Right forelimb (tissue), 1 donor: ENCODE results near the gene PDCD7.
"Not testable (repeated sequence)": the region's sequence is repeated elsewhere in the genome, so short reads cannot be mapped to it uniquely, and the experiment has no call there.

Experiments used
- DNase-seq: peaks from one replicate; pipeline ENCODE4 v3.0.0-alpha.2; 2018

The PDCD7 gene

GRCh38 chr15:65089206-65089824 lies 44.3 kb downstream of the PDCD7 start:
- no peak for DNase-seq

DNA sequence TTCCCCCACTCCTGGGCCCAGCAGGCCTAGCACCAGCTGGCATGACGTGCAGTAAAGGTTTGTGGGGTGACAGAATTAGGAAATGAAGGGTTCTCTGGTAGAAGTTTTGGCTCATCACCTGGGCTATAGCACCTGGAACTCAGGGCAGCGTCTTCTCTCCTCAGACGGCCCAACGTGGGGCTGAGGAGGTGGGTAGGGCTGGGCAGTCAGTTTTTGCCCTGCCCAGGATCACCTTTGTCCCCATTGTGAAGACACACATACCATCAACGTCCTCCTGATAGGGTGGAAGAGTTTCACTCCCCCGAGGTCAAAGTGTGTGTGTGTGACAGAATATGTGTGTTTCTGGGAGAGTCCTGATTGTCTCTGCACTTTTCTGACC lies 45.0 kb downstream of the PDCD7 start:
- no peak for DNase-seq

DNA sequence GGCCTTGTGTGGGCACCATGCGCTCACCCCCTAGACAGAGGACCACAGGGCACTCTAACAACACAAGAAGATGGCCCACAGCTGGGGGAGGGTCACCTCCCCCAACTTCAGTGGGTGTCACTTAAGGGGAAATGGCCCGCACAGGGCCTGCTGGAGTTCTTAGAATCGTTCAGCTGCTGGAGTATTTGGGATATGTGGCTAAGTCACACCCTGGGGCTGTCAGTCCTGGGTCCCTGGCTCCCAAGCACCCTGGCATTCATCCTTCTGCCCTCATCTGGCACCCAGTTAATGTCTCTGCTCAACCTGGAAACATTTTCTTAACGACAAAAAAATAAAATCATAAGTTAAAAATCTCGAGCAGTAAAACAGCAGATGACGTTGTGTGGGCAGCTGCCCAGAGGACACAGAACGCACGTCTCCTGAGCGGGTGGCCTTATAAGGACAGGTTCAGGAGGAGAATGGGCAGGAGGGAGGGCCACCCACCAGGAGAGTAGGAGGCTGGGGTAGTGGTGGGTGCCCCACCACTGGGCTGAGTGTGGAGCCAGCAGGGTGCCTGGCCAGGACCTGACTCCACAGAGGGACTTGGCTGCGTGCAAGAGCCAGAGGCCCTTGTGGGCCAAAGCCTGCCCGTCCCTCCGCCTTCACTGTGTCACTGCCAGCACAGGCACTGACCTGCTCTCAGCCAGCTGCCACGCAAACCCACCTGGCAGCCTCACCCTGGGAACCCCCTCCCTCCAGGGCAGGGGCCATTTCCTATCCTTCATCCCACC lies 45.5 kb downstream of the PDCD7 start:
- peak; percentile 62 for DNase-seq

- DNase-seq = no peak
Measured at GRCh38 chr15:65087411-65087810, 46.2 kb downstream of the PDCD7 start.

DNA sequence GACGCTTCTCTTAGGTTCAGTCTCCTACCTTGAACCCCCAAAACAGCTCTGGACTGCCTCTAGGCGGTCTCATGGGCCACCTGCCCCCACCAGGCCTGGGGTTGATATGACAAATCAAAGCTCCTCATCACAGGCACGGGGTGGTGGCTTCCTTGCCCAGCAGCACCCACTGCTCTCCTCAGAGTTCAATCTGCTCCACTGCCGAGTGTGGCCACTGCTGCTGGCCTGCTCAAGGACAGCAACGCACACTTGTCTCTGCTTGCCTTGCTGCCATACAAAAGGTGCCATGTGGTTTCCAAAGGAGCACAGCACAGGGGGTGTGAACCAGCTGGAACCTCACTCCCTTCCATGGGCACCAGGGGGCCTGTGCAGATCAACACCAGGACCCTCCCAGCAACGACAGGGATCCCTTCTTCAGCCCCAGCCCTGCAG lies 46.9 kb downstream of the PDCD7 start:
- DNase-seq = no peak

- no peak for DNase-seq
Measured at GRCh38 chr15:65085990-65086679, 47.5 kb downstream of the PDCD7 start.

- no peak for DNase-seq
Measured at GRCh38 chr15:65085207-65085753, 48.3 kb downstream of the PDCD7 start.

- no peak for DNase-seq
Measured at GRCh38 chr15:65084500-65085206, 49.0 kb downstream of the PDCD7 start.

DNA sequence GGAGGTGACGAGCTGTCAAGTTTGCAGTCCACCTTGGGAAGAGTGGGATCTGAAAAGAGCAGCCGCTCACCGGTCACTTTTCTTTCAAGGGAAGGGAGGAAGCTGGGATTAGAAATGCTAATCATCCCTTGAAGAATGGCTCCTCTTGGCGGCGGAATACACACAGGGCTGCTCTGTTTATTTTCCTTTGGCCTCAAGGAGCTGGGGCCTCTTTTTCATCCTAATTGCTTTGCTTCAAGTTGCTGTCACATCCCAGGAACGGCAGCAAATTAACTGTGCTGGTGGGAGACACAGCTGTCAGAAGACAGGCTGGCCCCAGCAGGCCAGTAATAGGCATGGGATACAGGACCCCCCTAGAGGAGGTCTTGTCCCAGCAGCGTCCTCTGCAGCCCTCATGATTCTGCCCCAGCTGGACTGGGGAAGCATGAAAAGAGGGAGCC lies 50.3 kb downstream of the PDCD7 start:
- no peak for DNase-seq

DNA sequence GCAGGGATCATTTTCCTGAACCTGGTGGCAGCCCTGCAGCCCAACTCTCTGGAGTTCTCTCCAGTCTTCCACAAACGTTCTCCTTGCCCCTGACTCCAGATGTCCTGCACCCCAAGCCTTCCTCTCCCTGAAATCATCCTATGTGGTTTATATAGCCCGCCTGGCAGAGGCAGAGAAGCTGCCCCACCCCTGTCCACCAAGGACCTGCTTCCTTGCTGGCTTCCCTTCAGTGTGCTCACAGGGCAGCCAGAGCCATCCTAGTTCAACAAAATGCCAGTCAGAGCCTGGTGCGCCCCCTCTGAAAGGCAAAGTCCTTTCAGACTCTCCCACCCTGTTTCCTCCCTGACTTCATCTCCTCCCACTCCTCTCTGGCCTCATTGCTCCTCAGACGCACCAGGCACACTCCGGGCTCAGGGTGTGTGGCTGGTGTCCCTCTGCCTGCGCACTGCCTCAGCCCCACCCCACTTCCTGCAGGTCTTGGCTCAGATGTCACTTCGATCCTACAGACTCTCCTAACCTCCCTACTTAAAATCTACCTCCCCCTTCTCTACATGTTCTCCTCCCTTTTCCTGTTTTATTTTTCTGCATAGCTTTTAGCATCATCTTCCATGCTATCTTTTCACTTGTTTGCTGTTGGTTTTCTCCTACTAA lies 51.2 kb downstream of the PDCD7 start:
- no peak for DNase-seq

- no peak for DNase-seq
Measured at GRCh38 chr15:65081758-65082157, 51.9 kb downstream of the PDCD7 start.

DNA sequence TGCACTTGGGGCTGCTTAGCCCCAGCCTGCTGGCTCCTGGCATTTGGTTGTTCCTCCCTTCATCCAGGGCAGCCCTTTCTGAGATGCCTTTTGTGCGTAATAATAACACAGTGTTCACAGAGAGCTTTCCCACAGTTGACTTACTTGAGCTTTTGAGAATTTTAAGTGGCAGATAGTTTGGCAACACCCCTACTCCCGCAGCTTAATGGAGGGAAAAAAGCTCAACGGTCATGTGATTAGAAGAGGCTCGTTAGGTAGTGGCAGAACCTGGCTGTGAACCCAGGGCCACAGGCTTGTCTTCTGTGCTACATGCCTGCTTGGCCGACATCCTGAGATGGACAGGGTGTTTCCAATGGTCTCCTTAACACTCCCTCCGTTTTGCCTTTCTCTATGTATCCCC lies 52.3 kb downstream of the PDCD7 start:
- no peak for DNase-seq

DNA sequence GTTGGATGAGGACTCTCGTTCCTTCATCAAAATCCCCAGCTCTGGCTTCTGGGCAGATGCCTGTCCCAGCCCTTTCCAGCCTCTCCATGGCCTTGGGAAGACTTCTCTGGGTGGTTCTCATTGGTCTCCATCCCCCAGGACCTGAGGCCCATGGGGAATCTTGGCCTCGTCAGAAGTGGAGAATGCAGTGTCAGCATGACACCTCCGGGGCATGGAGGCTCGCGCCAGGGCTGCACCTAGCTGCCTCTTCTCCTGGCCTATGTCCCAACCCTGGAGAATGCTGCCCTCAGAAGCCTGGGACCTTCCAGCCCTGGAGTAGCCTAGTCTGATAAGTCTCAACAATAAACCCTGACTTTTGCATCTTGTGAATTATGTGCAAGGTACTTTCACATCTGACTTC lies 54.0 kb downstream of the PDCD7 start:
- DNase-seq = no peak

GRCh38 chr15:65077981-65078352 lies 55.6 kb downstream of the PDCD7 start:
- peak; percentile 78 for DNase-seq

DNA sequence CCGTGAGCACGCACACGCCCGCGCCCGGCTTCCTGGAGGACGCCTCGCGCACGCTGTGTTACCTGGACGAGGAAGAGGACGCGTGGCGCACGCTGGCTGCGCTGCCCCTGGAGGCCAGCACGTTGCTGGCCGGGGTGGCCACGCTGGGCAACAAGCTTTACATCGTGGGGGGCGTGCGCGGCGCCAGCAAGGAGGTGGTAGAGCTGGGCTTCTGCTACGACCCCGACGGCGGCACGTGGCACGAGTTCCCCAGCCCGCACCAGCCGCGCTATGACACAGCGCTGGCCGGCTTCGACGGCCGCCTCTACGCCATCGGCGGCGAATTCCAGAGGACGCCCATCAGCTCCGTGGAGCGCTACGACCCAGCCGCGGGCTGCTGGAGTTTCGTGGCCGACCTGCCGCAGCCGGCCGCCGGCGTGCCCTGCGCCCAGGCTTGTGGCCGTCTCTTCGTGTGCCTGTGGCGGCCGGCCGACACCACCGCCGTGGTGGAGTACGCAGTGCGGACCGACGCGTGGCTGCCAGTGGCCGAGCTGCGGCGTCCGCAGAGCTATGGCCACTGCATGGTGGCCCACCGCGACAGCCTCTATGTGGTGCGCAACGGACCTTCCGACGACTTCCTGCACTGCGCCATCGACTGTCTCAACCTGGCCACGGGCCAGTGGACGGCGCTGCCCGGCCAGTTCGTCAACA lies 56.2 kb downstream of the PDCD7 start:
- DNase-seq = no peak

GRCh38 chr15:65076486-65077290 lies 56.9 kb downstream of the PDCD7 start, which contains the start of gene KBTBD13:
KBTBD13 (plus strand) TSS chr15:65076746; CDS start chr15:65076816, 70 bp downstream.
- no peak for DNase-seq

DNA sequence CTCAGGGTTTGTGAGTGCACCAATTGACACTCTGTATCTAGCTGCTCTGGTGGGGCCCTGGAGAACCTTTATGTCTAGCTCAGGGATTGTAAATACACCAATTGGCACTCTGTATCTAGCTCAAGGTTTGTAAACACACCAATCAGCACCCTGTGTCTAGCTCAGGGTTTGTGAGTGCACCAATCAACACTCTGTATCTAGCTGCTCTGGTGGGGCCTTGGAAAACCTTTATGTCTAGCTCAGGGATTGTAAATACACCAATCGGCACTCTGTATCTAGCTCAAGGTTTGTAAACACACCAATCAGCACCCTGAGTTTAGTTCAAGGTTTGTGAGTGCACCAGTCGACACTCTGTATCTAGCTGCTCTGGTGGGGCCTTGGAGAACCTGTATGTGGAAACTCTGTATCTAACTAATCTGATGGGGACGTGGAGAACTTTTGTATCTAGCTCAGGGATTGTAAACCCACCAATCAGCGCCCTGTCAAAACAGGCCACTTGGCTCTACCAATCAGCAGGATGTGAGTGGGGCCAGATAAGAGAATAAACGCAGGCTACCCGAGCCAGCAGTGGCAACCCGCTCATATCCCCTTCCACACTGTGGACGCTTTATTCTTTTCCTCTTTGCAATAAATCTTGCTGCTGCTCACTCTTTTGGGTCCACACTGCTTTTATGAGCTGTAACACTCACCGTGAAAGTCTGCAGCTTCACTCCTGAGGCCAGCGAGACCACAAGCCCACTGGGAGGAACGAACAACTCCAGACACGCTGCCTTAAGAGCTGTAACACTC lies 57.8 kb downstream of the PDCD7 start:
- DNase-seq = not testable (repeated sequence)

DNA sequence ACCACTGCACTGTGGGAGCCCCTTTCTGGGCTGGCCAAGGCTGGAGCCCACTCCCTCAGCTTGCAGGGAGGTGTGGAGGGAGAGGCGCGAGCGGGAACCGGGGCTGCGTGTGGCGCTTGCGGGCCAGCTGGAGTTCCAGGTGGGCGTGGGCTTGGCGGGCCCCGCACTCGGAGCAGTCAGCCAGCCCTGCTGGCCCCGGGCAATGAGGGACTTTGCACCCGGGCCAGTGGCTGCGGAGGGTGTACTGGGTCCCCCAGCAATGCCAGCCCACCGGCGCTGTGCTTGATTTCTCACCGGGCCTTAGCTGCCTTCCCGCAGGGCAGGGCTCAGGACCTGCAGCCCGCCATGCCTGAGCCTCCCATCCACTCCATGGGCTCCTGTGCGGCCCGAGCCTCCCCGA lies 58.7 kb downstream of the PDCD7 start:
- DNase-seq = not testable (repeated sequence)

DNA sequence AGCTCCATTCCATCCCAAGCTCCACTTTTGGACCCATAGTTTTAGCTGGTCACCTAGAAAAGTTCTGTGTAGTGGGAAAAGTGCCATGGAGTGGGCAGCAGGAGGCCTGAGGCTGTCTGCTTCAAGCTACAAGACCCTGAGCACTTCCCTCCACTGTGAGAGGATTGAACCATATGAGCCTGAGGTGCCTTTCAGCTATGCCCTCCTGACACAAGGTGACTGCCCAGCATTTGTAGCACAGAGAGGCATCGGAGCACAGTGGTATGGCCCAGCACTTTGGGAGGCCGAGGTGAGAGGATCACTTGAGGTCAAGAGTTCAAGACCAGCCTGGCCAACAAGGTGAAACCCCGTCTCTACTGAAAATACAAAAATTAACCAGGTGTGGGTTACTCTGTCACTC lies 61.0 kb downstream of the PDCD7 start:
- DNase-seq = no peak

DNA sequence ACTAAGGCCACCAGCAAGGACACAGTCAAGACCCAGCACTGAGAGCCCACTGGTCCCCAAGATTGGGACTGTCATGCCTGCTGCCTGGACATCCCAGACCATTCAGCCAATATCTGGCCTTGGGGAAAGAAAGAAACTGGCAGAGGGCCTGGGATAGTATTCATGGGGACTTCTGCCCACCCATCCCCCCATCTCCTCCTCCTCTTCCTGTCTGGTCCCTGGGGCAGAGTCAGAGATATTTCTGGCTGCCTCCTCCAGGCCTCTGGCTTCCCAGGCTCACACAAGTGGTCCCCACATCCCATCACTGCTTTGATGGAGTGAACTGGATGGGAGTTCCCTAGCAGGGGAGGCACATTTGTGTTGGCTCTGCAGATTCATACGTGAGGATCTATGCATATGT lies 61.6 kb downstream of the PDCD7 start:
- no peak for DNase-seq
